SK-N-SH (cell line): Measurements from ENCODE around the gene TRPC3. TPM values are rescaled to one million over a fixed set of nuclear protein-coding genes. Genes with fewer than 3 reads are reported as not detected.

ENCODE experiments used
- CTCF ChIA-PET: fragments of 300-600, 350-600 bp; formaldehyde crosslinking; extraction: SDS; loops from one replicate; lab custom pipeline; 2021; lab: Yijun Ruan, JAX
- POLR2A ChIA-PET: fragments of 350-600 bp; sonication (Branson Sonifier 250); formaldehyde crosslinking; extraction: SDS; loops from one replicate; lab custom pipeline; 2020; ENCODE audit warnings: antibody characterized with exemption, inconsistent platforms; lab: Yijun Ruan, JAX
- DNase-seq: peaks from one replicate; pipeline ENCODE4 v3.0.0; 2012
- H2AFZ ChIP-seq: fragments of 200-600 bp; sonication (generic); 2 replicates; pipeline ENCODE4 v1.8.1; 2016; ENCODE audit warnings: antibody characterized with exemption, mild to moderate bottlenecking, low read depth
- H3F3A ChIP-seq: fragments of 200-600 bp; sonication (generic); replicated peaks from 2 replicates; pipeline ENCODE3; 2016; ENCODE audit warnings: antibody characterized with exemption, mild to moderate bottlenecking; ENCODE audit not compliant: insufficient read depth
- H3K27ac ChIP-seq, 2 experiments: fragments of 200-500 bp in 1 of 2; fragments of 200-600 bp in 1 of 2; sonication (Bioruptor generic) in 1 of 2; sonication (generic), shearing (Covaris generic) in 1 of 2; 2 replicates each; pipeline versions ENCODE4 v1.5.1 to v1.6.1; 2014 to 2016; ENCODE audit warnings: low read depth in 2 of 2, inconsistent platforms in 1 of 2, low read length in 1 of 2, mild to moderate bottlenecking in 1 of 2, mixed read lengths in 1 of 2
- H3K27me3 ChIP-seq: fragments of 200-600 bp; sonication (generic), shearing (Covaris generic); 2 replicates; pipeline ENCODE4 v1.6.1; 2016; ENCODE audit warnings: mixed run types; ENCODE audit not compliant: insufficient read depth
- H3K36me3 ChIP-seq, 2 experiments: fragments of 200-500 bp in 1 of 2; fragments of 200-600 bp in 1 of 2; sonication (Bioruptor generic) in 1 of 2; sonication (generic) in 1 of 2; replicated peaks in 1 of 2; 2 replicates each; pipeline versions ENCODE3 to v1.5.1; 2014 to 2016; ENCODE audit warnings: low read length in 1 of 2, mild to moderate bottlenecking in 1 of 2; ENCODE audit not compliant: insufficient read depth in 2 of 2, control insufficient read depth in 1 of 2
- H3K4me1 ChIP-seq, 2 experiments: fragments of 200-500 bp in 1 of 2; fragments of 200-600 bp in 1 of 2; sonication (Bioruptor generic) in 1 of 2; sonication (generic), shearing (Covaris generic) in 1 of 2; 2 replicates each; pipeline versions ENCODE4 v1.5.1 to v1.6.1; 2014 to 2016; ENCODE audit warnings: low read depth in 1 of 2, low read length in 1 of 2, mixed run types in 1 of 2; ENCODE audit not compliant: insufficient read depth in 2 of 2, control insufficient read depth in 1 of 2
- H3K4me2 ChIP-seq: fragments of 200-600 bp; sonication (generic), shearing (Covaris generic); 2 replicates; pipeline ENCODE4 v1.6.1; 2017; ENCODE audit warnings: mixed run types
- H3K4me3 ChIP-seq, 2 experiments: fragments of 200-500 bp in 1 of 2; fragments of 200-600 bp in 1 of 2; sonication (Bioruptor generic) in 1 of 2; sonication (generic), shearing (Covaris generic) in 1 of 2; 2 replicates each; pipeline versions ENCODE4 v1.5.1 to v1.8.1; 2014 to 2016; ENCODE audit warnings: low read depth in 2 of 2, inconsistent platforms in 1 of 2, low read length in 1 of 2, mild to moderate bottlenecking in 1 of 2, mixed read lengths in 1 of 2, moderate library complexity in 1 of 2
- H3K79me2 ChIP-seq: fragments of 200-600 bp; sonication (generic); 2 replicates; pipeline ENCODE4 v1.8.1; 2017; ENCODE audit warnings: mild to moderate bottlenecking; ENCODE audit not compliant: insufficient read depth
- H3K9ac ChIP-seq: fragments of 200-600 bp; sonication (generic); 2 replicates; pipeline ENCODE4 v1.6.1; 2017; ENCODE audit warnings: mixed run types
- H3K9me2 ChIP-seq: fragments of 200-600 bp; sonication (generic); 2 replicates; pipeline ENCODE4 v1.6.1; 2017; ENCODE audit warnings: mixed run types
- H3K9me3 ChIP-seq: fragments of 200-600 bp; sonication (generic); 2 replicates; pipeline ENCODE4 v1.6.1; 2017; ENCODE audit warnings: mixed run types, mild to moderate bottlenecking, moderate library complexity
- H4K20me1 ChIP-seq: fragments of 200-600 bp; sonication (generic); 2 replicates; pipeline ENCODE4 v1.6.1; 2017; ENCODE audit warnings: mild to moderate bottlenecking, mixed run types; ENCODE audit not compliant: insufficient read depth
- CHD2 ChIP-seq: fragments of 150-350 bp; IDR thresholded peaks from 2 replicates; pipeline ENCODE4 v1.6.1; 2018; ENCODE audit warnings: low read length; ENCODE audit not compliant: partially characterized antibody
- EP300 ChIP-seq, 2 experiments: IDR thresholded peaks; 2 replicates each; pipeline versions ENCODE4 v1.4.0 to v1.6.1; 2012; ENCODE audit warnings: borderline replicate concordance in 1 of 2, low read depth in 1 of 2, low read length in 1 of 2
- EZH2phosphoT487 ChIP-seq: fragments of 200-600 bp; sonication (generic); IDR thresholded peaks from 2 replicates; pipeline ENCODE4 v1.6.1; 2017; ENCODE audit warnings: low read depth, mixed run types, mild to moderate bottlenecking, antibody characterized with exemption, moderate library complexity, borderline replicate concordance
- FOXM1 ChIP-seq: IDR thresholded peaks from 2 replicates; pipeline ENCODE4 v1.4.0; 2012; ENCODE audit warnings: low read depth, mild to moderate bottlenecking
- GATA2 ChIP-seq: sonication (generic); formaldehyde crosslinking; IDR thresholded peaks from 2 replicates; pipeline ENCODE4 v1.5.0; 2020; ENCODE audit warnings: mild to moderate bottlenecking, missing genetic modification reagents
- MEF2A ChIP-seq: IDR thresholded peaks from 2 replicates; pipeline ENCODE4 v1.4.0; 2012; ENCODE audit warnings: low read depth, borderline replicate concordance
- POLR2AphosphoS5 ChIP-seq: IDR thresholded peaks from 2 replicates; pipeline ENCODE4 v1.6.1; 2012; ENCODE audit warnings: low read depth, low read length
- RAD21 ChIP-seq: IDR thresholded peaks from 2 replicates; pipeline ENCODE4 v1.6.1; 2012; ENCODE audit warnings: mild to moderate bottlenecking, low read length
- REST ChIP-seq: IDR thresholded peaks from 2 replicates; pipeline ENCODE4 v1.6.1; 2012; ENCODE audit warnings: mild to moderate bottlenecking, low read depth, low read length, moderate library complexity
- RFX5 ChIP-seq: IDR thresholded peaks from 2 replicates; pipeline ENCODE4 v1.6.1; 2012; ENCODE audit warnings: mild to moderate bottlenecking, improper control_type of control experiment, low read length
- SIN3A ChIP-seq: IDR thresholded peaks from 2 replicates; pipeline ENCODE4 v1.6.1; 2012; ENCODE audit warnings: low read depth, mild to moderate bottlenecking, low read length, moderate library complexity, borderline replicate concordance
- TAF1 ChIP-seq: IDR thresholded peaks from 2 replicates; pipeline ENCODE4 v1.6.1; 2012; ENCODE audit warnings: low read depth, mild to moderate bottlenecking, low read length, moderate library complexity, borderline replicate concordance
- TCF12 ChIP-seq: IDR thresholded peaks from 2 replicates; pipeline ENCODE4 v1.4.0; 2012
- TEAD4 ChIP-seq: IDR thresholded peaks from 2 replicates; pipeline ENCODE4 v1.4.0; 2012; ENCODE audit warnings: mild to moderate bottlenecking, borderline replicate concordance; ENCODE audit not compliant: insufficient read depth
- USF1 ChIP-seq: IDR thresholded peaks from 2 replicates; pipeline ENCODE4 v1.4.0; 2012; ENCODE audit warnings: low read depth, borderline replicate concordance
- USF2 ChIP-seq: fragments of 150-350 bp; IDR thresholded peaks from 2 replicates; pipeline ENCODE4 v1.6.1; 2017; ENCODE audit warnings: antibody characterized with exemption, low read length, low read depth, borderline replicate concordance
- ZBTB33 ChIP-seq: IDR thresholded peaks from 2 replicates; pipeline ENCODE4 v1.4.0; 2012; ENCODE audit warnings: low read depth, borderline replicate concordance
- WGBS: methylation state at CpG from one replicate; pipeline ENCODE4 v1.1.6; 2017; ENCODE audit warnings: low lambda C conversion rate; 5-methylcytosine and 5-hydroxymethylcytosine counted together
- polyA plus RNA-seq, 3 experiments: library from polyadenylated mRNA; depleted of rRNA; stranded (reverse); fragments of >200 nt; gene quantifications; 2 replicates each; pipeline ENCODE4 v1.2.3, GENCODE V29; 2012

Gene TRPC3
- polyA plus RNA-seq, 1 of the 3 experiments (the other 2 are of a cell fraction), result not detected

- no peak for TF ChIP-seq USF2
Observed at GRCh38 chr4:121938282-121939092, 13.4 kb downstream of the TRPC3 start (continued).

- Histone ChIP-seq H3K4me1 (no peaks in the 10 kb centered on the region), H3K9me3 (no peaks in the 10 kb centered on the region), H3K4me2 (no peak overlapping the region), H4K20me1 (no peaks in the 10 kb centered on the region), H3K9ac (no peak overlapping the region)
- ChIA-PET POLR2A (no interaction called here), CTCF (no interaction called here)
- TF ChIP-seq MEF2A, result no peak
- no peak for TF ChIP-seq RAD21
- TF ChIP-seq FOXM1, result no peak
- TF ChIP-seq ZBTB33, result no peak
- TF ChIP-seq TEAD4, result no peak
- no peak for TF ChIP-seq POLR2AphosphoS5
- no peak for TF ChIP-seq CHD2
- TF ChIP-seq EP300 (IDR thresholded peaks at IDR 0.05; ENCODE audit: borderline replicate concordance in 1 of 2, low read depth in 1 of 2, low read length in 1 of 2), result no peak
- TF ChIP-seq TAF1, result no peak
- TF ChIP-seq USF1, result no peak
- no peak for TF ChIP-seq GATA2
- TF ChIP-seq RFX5, result no peak
- no peak for TF ChIP-seq EZH2phosphoT487
- TF ChIP-seq TCF12, result no peak
- no peak for TF ChIP-seq SIN3A
- TF ChIP-seq REST, result no peak
- TF ChIP-seq, all 33 proteins: peak for 0
- no peak for DNase-seq
- H3K27me3 ChIP-seq, result peaks cover 15% of the 10 kb centered on the region
- H3K27ac ChIP-seq, result no peak overlapping the region
- no peak overlapping the region for H3K4me3 ChIP-seq
- no peaks in the 10 kb centered on the region for H3K79me2 ChIP-seq
- no peak overlapping the region for H2AFZ ChIP-seq
- H3F3A ChIP-seq, result no peaks in the 10 kb centered on the region
- H3K36me3 ChIP-seq, result no peaks in the 10 kb centered on the region
- no peaks in the 10 kb centered on the region for H3K9me2 ChIP-seq
- WGBS, result 6% methylated on average over 4 of the region's 4 CpGs
Observed at GRCh38 chr4:121936101-121936500, 15.8 kb downstream of the TRPC3 start.
